Sigmoid colon (tissue), 7 donors: ENCODE results near the gene DLGAP4. TPM values are rescaled to one million over a fixed set of nuclear protein-coding genes. Genes with fewer than 3 reads are reported as not detected.

Experiments used
- DNase-seq: peaks from one replicate; pipeline ENCODE4 v3.0.0-alpha.2; 2019
- H3K27ac ChIP-seq, 4 donors: fragments of 200-600 bp; sonication (generic); one replicate each; pipeline ENCODE4 v1.5.1; 2016 to 2019; ENCODE audit warnings: mild to moderate bottlenecking in 1 of 4
- H3K27me3 ChIP-seq, 3 donors: fragments of 200-600 bp; sonication (generic); one replicate each; pipeline ENCODE4 v1.5.1; 2019; ENCODE audit warnings: mild to moderate bottlenecking in 1 of 3
- H3K36me3 ChIP-seq, 4 donors: fragments of 200-600 bp; sonication (generic); one replicate each; pipeline ENCODE4 v1.5.1; 2016 to 2019
- H3K4me1 ChIP-seq, 4 donors: fragments of 200-600 bp; sonication (generic); one replicate each; pipeline ENCODE4 v1.5.1; 2017 to 2019
- H3K4me3 ChIP-seq, 4 donors: fragments of 200-600 bp; sonication (generic); one replicate each; pipeline ENCODE4 v1.5.1; 2017 to 2019; ENCODE audit warnings: mild to moderate bottlenecking in 2 of 4, moderate library complexity in 1 of 4
- H3K9me3 ChIP-seq, 4 donors: fragments of 200-600 bp in 3 of 4; sonication (generic) in 3 of 4; one replicate each; pipeline versions ENCODE4 v1.5.1 to v1.6.1; 2013 to 2019
- CTCF ChIP-seq, 4 experiments: fragments of 450-650 bp in 3 of 4; fragments of 200-600 bp in 1 of 4; IDR thresholded peaks; one replicate each; pipeline ENCODE4 v1.5.1; 2016 to 2019; ENCODE audit warnings: antibody characterized with exemption in 4 of 4, mild to moderate bottlenecking in 3 of 4, moderate library complexity in 2 of 4
- EP300 ChIP-seq, 4 donors: sonication (generic); formaldehyde crosslinking; IDR thresholded peaks; one replicate each; pipeline ENCODE4 v1.6.1; 2017; ENCODE audit warnings: antibody characterized with exemption in 4 of 4
- POLR2A ChIP-seq, 2 donors: fragments of 450-650 bp; IDR thresholded peaks; one replicate each; pipeline ENCODE4 v1.6.1; 2016; ENCODE audit warnings: antibody characterized with exemption in 2 of 2, mild to moderate bottlenecking in 2 of 2, moderate library complexity in 2 of 2
- POLR2AphosphoS5 ChIP-seq, 4 donors: sonication (generic); formaldehyde crosslinking; IDR thresholded peaks; one replicate each; pipeline ENCODE4 v1.6.1; 2017; ENCODE audit warnings: antibody characterized with exemption in 4 of 4
- WGBS, 2 donors: extraction: QIAGEN DNeasy Blood & Tissue Kit; methylation state at CpG; one replicate each; pipeline ENCODE4 v1.1.7; 2013; 5-methylcytosine and 5-hydroxymethylcytosine counted together
- intact Hi-C: fragments of 100-400 bp; cut with DNase I; formaldehyde crosslinking; loops from one replicate; pipeline ENCODE4 v1.15.1; 2023
- polyA plus RNA-seq, 3 donors: library from polyadenylated mRNA; stranded (reverse); fragments of 200-250 nt; gene quantifications; one replicate each; pipeline ENCODE4 v1.2.3, GENCODE V29; 2013
- total RNA-seq, 4 donors: library from RNA; depleted of rRNA; stranded (reverse); fragments of >200 nt; gene quantifications; one replicate each; pipeline ENCODE4 v1.1.0, GENCODE V29; 2016
- donor health status: healthy with polysubstance abuse.
- donor health status: Bipolar disorder and iron deficiency.
- donor health status: healthy.

DLGAP4 gene
- total and polyA plus RNA-seq, 7 donors: 21.0 to 60.7 (median 36.9) TPM

- WGBS, 2 donors: 85 to 89% methylated on average over 7 of the region's 7 CpGs
- Histone ChIP-seq H3K27ac (no peak overlapping the region), H3K4me3 (no peak overlapping the region), H3K27me3 (peaks cover 0 to 35% (median 9%) of the 10 kb centered on the region in 3 donors), H3K4me1 (no peaks in the 10 kb centered on the region), H3K36me3 (no peaks in the 10 kb centered on the region), H3K9me3 (no peaks in the 10 kb centered on the region)
- intact Hi-C loops: no loop called here
- TF ChIP-seq EP300 (IDR thresholded peaks at IDR 0.05) (no peak), CTCF (IDR thresholded peaks at IDR 0.05) (no peak), POLR2A (IDR thresholded peaks at IDR 0.05) (no peak), POLR2AphosphoS5 (IDR thresholded peaks at IDR 0.05) (no peak)
- DNase-seq: no peak
Observed at GRCh38 chr20:36405255-36405654, 99.1 kb downstream of the DLGAP4 start.

DNA sequence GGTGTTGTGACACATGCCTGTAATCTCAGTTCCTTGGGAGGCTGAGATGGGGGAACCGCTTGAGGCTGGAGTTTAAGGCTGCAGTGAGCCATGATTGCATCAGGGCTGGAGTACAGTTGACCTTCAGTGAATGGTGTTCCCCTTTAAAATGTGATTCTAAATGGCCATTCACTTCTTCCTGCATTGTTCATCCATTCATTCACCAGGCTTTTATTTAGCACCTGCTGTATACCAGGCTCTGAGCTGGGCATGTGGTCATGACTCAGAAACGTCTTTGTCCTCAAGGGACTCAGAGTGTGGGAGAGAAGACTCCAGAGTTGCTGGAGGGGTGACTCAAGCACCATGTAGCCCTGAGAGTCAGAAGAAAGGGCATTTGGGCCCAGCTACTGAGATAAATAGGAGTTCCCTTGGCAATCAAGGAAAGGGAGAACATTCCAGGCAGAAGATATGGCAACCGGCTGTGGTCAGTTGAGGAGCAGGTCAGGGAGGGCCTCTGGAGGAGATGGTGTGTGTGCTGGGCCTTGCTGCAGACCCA, 101.1 kb downstream of the DLGAP4 start:
- Histone ChIP-seq H3K36me3 (no peaks in the 10 kb centered on the region), H3K27me3 (peaks cover 0 to 23% (median 0%) of the 10 kb centered on the region in 3 donors), H3K4me1 (no peaks in the 10 kb centered on the region), H3K9me3 (no peaks in the 10 kb centered on the region), H3K27ac (no peak overlapping the region), H3K4me3 (no peak overlapping the region)
- DNase-seq: no peak
- 86 to 88% methylated on average over 3 of the region's 3 CpGs for WGBS, 2 donors
- intact Hi-C loops: no loop called here
- no peak for TF ChIP-seq EP300 (IDR thresholded peaks at IDR 0.05)
- no peak for TF ChIP-seq POLR2AphosphoS5 (IDR thresholded peaks at IDR 0.05)
- TF ChIP-seq POLR2A (IDR thresholded peaks at IDR 0.05): no peak
- no peak for TF ChIP-seq CTCF (IDR thresholded peaks at IDR 0.05)

DNA sequence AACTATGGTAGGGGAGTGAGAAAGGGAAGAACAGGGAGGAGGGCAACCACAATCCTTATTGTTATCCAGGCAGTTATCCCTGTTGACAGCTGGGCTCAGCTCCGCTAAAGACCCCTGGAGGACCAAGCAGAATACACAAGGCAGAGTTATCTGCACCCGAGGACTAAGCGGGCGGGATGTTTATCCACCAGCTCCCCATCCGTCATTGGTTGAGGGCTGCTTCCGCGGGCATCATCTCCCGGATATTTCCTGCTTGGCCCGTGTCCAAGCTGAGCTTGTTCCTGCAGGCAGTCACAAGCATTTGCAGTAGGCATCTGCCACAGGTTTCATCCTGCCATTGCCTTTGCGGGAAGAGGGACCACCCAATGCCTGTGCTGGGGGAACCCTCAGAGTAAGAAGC, 102.1 kb downstream of the DLGAP4 start:
- no peaks in the 10 kb centered on the region for H3K36me3 ChIP-seq
- no peak for DNase-seq
- peaks cover 0 to 14% (median 0%) of the 10 kb centered on the region in 3 donors for H3K27me3 ChIP-seq
- H3K4me3 ChIP-seq: no peak overlapping the region
- no peak overlapping the region for H3K27ac ChIP-seq
- whole genome bisulfite sequencing, 2 donors: 11 to 39% methylated on average over 10 of the region's 10 CpGs
- no peaks in the 10 kb centered on the region for H3K4me1 ChIP-seq
- no peaks in the 10 kb centered on the region for H3K9me3 ChIP-seq
- TF ChIP-seq CTCF (IDR thresholded peaks at IDR 0.05): no peak
- TF ChIP-seq POLR2AphosphoS5 (IDR thresholded peaks at IDR 0.05): no peak
- TF ChIP-seq EP300 (IDR thresholded peaks at IDR 0.05): no peak
- no peak for TF ChIP-seq POLR2A (IDR thresholded peaks at IDR 0.05)
- intact Hi-C loops: no loop called here

GRCh38 chr20:36411861-36412454, 105.8 kb downstream of the DLGAP4 start:
- intact Hi-C loops: no loop called here
- Histone ChIP-seq H3K9me3 (no peaks in the 10 kb centered on the region), H3K4me3 (no peak overlapping the region), H3K36me3 (no peaks in the 10 kb centered on the region), H3K4me1 (no peaks in the 10 kb centered on the region), H3K27me3 (peaks cover 0 to 14% (median 0%) of the 10 kb centered on the region in 3 donors), H3K27ac (no peak overlapping the region)
- no peak for TF ChIP-seq POLR2AphosphoS5 (IDR thresholded peaks at IDR 0.05)
- TF ChIP-seq CTCF (IDR thresholded peaks at IDR 0.05): no peak
- no peak for TF ChIP-seq POLR2A (IDR thresholded peaks at IDR 0.05)
- no peak for TF ChIP-seq EP300 (IDR thresholded peaks at IDR 0.05)
- DNase-seq: no peak
- 52 to 70% methylated on average over 7 of the region's 7 CpGs for WGBS, 2 donors
